ENCODE results near the gene SIGLEC9.
"Not testable (repeated sequence)": the region's sequence is repeated elsewhere in the genome, so short reads cannot be mapped to it uniquely, and the experiment has no call there.

SIGLEC9 gene

DNA sequence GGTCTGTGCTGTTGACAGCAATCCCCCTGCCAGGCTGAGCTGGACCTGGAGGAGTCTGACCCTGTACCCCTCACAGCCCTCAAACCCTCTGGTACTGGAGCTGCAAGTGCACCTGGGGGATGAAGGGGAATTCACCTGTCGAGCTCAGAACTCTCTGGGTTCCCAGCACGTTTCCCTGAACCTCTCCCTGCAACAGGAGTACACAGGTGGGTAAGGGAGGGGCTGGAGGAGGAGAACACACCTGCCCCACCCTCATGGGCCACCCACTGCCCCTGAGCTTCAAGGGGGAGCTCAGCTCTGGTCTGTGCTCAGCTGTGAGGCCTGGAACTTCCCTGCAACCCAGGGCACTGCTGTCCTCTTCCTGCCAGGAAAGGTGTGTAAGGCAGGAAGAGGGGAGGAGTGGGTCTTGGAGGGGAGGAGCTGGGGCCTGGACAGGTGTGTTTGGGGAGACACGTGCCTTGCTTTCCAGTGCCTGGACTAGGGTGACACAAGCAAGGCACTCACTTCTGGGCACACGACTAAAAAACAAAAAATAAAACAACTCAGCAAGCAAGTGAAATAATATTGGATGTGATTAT lies 21.3 kb downstream of the SIGLEC9 start:
- DNase-seq (ENCODE audit: low read depth) = no peak

DNA sequence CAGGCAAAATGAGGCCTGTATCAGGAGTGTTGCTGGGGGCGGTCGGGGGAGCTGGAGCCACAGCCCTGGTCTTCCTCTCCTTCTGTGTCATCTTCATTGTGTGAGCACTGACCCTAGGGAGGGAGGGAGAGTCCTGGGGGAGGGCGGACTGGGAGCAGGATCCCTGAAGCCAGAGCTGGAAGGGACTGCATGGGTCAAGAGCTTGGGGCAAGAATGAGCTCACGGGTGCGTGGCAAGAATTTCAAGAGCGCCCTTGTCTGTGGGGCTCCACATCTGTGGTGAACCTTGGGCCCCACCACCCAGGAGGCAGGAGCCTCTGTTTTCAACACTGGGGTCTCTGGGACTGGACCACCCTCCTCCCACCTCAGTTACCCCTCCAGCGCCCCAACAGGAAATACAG lies 22.0 kb downstream of the SIGLEC9 start:
- DNase-seq (ENCODE audit: low read depth) = no peak

DNA sequence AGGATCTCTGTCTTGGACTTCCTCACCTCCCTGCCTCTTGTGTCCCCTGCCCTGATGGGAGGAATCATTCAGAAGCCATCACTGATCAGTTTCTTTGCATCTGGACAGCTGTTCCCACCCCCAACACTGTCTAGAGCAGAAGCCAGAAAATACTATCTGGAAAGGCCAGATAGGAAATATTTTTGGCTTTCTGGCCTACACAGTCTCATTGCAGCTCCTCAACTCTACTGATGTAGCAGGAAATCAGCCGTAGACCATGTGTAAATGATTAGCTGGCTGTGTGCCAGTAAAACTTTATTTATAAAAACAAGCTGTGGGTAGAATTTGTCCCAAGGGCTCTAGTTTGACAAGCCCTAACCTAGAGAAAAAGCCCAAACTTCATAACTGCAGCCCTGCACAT lies 23.0 kb downstream of the SIGLEC9 start:
- peak; percentile 88 for DNase-seq (ENCODE audit: low read depth)

DNA sequence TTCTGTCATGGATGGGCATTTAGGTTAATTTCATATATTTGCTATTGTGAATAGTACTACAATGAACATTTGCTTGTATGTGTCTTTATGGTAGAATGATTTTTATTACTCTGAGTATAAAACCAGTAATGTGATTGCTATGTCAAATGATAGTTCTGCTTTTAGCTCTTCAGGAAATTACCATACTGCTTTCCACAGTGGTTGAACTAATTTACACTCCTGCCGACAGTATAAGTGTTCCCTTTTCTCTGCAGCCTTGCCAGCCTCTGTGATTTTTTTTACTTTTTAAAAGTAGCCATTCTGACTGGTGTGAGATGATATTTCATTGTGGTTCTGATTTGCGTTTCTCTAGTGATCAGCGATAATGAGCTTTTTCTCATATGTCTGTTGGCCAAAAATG lies 23.9 kb downstream of the SIGLEC9 start:
- no peak for DNase-seq (ENCODE audit: low read depth)

DNA sequence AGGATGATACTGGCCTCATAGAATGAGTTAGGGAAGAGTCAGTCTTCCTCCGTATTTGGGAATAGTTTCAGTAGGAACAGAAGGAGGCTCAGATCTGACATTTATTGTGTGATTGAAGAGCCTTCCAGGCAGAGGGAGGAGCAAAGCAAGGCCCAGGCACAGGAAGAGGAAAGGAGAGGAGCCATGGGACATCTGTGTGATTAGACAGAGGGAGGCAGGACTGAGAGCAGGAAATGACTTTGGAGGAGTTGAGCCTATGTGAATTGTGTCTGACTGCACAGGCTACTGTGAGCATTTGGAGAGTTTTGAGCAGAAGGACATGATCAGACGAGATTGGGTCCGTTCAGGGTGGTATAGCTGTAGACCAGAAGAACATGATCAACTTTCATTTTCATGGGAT lies 25.9 kb downstream of the SIGLEC9 start:
- DNase-seq (ENCODE audit: low read depth) = no peak

DNA sequence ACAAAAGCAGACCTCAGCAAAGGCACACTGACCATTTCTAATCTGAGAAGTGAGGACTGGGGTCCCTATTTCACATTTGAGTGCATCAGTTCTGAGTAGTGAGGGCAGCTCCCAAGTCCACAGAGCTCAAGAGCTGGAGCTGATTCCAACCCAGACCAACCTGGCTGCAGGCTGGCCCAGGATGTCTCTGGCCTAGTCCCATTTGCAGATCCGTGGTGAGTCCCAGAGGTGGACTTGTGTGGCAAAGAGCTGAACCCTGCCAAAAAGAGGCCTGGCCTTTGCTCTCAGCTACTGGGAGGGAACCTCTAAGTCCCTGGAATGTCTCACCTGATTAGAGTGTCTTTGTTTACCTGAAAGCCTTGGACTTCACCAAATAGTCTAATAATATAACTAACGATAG lies 32.0 kb downstream of the SIGLEC9 start:
- DNase-seq (ENCODE audit: low read depth) = no peak

DNA sequence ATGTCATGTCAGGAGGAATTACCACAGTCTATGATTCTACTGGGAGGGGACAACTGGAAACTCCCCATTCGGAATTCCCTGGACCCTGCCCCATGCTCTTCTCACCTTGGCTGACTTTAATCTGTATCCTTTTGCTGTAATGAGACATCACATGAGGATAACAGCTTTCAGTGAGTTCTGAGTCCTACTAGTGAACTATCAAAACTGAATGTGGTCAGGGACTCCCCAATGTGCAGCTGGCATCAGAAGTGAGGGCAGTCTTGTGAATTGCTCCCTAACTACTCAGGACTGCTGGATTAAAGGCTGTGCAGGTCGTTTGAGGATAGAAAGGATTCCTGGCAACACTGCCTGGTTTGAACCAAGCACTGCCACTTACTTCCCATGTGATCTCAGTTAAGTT lies 32.6 kb downstream of the SIGLEC9 start:
- DNase-seq (ENCODE audit: low read depth) = no peak

DNA sequence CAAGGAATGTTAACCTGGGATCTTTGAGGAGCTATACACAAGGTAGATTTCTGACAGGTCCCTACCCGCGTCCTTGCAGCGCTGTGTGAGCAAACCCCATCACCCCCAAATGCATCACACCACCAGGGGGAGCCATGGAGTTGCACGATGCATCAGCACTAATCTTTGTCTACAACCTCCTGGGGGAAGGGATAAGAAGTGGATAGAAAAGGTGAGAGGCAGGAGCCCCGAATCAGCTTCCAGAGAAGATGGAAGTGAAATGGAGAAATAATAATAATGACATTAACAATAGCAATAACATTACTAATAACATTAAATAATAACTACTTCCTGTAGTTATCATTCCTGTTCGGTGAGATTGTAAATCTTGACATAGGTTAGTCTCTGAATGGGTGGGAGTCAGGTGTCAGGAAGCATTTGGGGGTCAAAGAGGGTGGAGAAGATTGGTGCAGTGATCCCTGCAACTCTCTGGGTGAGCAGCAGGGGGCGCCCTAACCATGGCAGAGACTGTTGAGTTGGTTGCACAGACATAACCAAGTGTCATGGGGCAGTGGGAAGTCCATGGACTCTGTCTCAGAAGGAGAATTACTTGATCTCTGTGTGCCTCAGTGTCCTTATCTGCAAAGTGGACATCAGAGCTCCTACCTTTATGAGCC lies 33.9 kb downstream of the SIGLEC9 start:
- DNase-seq (ENCODE audit: low read depth) = no peak

DNA sequence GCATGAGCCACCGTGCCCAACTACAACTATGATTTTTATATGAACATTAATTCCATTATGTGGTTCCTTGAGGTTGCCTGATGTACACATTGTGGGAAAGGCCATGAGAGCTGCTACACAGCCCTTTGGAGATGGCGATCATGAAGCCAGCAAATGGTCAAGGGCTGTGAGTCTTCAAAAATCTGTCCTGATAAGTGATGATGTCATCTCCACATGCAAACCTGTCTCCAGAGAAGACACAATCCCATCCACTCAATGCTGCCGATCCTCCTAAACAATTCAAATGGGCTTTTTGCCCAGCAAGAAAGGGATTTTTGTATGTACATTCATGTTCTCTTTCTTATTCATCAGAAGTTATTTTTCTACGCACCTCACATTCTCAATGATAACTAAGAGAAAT lies 35.0 kb downstream of the SIGLEC9 start:
- no peak for DNase-seq (ENCODE audit: low read depth)

DNA sequence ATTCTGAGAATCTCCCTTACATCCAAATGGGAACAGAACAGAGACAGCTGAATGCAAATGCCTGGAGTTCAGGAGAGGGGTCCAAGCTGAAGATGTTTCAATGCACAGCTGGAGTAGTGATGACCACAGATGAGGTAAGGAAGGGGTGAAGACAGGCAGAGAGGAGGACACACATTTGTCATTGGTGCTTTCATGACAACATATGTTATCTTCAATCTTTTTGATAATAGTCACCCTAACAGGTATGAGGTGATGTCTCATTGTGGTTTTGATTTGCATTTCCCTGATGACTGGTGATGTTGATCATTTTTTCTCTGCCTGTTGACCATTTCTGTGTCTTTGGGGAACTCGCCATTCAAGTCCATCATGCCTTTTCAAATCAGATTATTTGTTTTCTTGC lies 36.6 kb downstream of the SIGLEC9 start:
- no peak for DNase-seq (ENCODE audit: low read depth)

DNA sequence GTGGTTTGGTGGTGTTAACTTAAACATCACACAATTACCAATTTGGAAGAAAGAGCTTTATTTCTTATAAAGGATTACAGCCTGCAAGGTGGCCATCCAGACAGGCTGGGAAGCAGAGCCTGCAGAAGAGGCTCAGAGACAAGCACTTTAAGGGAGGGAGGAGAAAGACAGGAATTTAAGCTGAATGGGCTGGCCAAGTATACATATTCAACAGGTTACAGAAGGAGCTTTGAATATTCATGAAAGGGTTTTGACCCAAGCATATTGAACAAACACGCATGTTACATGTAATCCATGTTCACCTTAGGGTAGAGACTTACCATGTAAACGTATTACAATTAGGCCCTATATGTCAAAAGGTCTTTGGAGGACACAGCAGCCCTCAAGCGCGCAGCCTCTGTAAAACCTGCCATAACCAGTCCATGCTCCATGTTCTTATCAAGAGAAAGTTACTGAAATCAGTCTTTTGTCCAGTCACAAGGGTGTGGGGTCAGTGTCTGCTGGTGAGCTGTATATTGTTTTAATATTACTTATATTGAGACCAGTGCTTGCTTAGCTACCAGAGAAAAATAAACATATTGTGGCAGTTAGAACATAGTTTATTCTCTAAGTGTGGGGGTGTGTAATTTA lies 37.3 kb downstream of the SIGLEC9 start:
- no peak for DNase-seq (ENCODE audit: low read depth)

DNA sequence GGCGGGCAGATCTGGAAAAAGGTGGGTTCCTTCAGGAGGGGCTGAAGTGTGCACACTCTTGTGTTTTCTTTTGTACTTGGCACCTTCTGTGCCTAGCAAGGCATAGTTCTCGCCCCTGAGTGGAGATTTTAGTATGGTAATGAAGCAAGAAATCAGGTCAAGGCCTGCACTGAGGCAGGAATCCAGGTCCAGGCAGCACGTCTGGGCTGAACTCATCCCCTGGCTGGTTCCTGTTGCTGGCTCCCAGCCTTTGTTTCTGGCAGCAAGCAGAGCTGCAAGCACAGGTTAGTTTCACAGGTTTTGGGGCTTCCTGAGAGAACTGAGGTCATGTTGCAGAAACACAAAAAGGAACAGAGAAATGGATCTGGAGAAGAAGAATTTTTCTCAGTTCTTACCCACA lies 38.6 kb downstream of the SIGLEC9 start:
- DNase-seq (ENCODE audit: low read depth) = no peak

DNA sequence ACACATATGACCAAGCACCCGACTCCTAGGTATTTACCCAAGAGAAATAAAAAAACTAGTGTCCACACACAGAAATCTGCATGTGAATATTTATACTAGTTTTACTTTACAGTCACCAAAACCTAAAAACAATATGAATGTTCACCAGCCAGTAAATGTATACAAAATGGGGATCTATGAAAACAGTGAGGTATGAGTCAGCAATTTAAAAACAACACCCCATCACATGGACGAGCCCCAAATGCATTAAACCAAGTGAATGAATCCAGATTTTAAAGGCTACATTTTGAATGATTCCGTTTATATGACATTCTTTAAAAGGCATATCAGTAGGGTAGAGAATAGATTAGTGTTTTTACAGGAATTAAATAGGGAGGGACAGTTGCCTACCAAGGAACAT lies 39.5 kb downstream of the SIGLEC9 start:
- no peak for DNase-seq (ENCODE audit: low read depth)

DNA sequence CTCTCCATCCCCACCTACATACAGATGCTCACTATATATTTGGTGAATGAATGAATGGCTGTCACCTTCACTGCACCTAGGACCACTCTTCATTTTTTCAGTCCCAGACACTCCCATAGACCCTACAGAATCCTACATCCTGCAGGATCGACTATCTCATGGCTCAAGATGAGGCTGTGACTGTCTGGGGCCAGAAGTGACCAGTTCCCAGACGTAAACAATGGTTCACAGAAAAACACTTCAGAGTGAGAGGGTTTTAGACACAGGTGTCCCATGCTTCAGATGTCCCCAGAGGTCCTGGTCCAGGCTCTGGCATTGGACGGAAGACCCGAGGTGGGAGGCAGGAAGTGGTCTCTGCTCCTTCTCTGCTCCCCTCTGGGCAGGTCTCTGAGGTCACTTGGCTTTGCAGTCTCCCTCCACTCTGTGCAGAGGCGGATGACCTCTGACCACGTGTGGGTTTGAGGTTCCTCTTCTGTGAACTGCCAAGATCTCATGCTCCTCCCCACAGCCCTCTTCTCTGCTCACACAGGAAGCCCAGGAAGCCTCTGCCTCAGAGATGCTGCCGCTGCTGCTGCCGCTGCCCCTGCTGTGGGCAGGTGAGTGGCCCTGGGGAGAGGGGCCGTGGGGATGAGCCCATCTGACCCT lies 42.3 kb downstream of the SIGLEC9 start:
- DNase-seq (ENCODE audit: low read depth) = peak; percentile 85

DNA sequence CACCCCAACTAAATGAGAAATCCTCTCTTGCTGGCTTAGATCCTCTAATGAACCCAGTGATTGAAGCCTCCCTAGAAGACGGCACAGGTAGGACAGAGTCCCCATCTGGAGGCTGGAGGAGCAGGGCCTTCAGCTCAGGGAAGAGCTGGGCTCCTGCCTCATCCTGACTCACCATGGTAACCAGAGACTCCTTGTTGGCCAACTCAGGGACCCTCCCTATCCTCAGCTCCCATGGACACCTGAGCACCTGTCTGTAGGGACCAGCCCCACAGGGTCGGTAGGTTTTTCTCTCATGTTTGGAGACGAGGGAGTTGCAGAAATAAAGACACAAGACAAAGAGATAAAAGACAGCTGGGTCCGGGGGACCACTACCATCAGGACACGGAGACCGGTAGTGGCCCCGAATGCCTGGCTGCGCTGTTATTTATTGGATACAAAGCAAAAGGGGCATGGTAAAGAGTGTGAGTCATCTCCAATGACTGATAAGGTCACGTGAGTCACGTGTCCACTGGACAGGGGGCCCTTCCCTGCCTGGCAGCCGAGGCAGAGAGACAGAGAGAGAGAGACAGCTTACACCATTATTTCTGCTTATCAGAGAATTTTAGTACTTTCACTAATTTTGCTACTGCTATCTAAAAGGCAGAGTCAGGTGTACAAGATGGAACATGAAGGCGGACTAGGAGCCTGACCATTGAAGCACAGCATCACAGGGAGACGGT lies 44.0 kb downstream of the SIGLEC9 start:
- DNase-seq (ENCODE audit: low read depth) = no peak

DNA sequence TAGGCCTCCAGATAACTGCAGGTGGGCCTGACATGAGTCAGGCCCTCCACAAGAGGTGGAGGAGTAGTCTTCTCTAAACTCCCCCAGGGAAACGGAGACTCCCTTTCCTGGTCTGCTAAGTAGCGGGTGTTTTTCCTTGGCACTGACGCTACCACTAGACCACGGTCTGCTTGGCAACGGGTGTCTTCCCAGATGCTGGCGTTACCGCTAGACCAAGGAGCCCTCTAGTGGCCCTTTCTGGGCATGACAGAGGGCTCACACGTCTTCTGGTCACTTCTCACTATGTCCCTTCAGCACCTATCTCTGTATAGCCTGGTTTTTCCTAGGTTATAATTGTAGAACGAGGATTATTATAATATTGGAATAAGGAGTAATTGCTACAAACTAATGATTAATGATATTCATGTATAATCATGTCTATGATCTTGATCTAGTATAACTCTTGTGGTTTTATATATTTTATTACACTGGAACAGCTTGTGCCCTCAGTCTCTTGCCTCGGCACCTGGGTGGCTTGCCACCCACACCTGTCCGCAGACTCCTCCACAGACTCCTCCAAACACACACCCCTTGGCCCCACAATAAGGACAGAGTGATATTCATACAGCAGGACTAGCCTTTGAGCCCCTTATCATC lies 44.7 kb downstream of the SIGLEC9 start:
- not testable (repeated sequence) for DNase-seq (ENCODE audit: low read depth)

DNA sequence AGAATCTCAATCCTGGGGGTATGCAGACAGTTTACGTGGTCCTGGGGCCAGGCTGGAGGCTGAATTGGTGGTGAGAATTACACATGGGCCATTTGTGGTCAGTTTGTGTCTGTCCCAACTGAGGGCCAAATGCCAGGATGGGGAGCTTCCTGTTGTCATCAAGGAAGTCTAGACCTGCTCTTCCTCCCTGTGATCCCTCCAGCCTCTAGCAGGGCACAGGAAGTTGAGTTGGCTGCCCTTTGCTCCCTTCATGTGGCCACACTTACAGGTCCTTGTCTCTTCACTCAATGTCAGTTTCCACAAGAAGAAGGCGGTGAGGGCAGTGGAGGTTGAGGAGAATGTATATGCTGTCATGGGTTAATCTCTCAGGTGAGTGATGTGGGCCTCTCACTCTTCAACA lies 47.5 kb downstream of the SIGLEC9 start:
- DNase-seq (ENCODE audit: low read depth) = no peak

DNA sequence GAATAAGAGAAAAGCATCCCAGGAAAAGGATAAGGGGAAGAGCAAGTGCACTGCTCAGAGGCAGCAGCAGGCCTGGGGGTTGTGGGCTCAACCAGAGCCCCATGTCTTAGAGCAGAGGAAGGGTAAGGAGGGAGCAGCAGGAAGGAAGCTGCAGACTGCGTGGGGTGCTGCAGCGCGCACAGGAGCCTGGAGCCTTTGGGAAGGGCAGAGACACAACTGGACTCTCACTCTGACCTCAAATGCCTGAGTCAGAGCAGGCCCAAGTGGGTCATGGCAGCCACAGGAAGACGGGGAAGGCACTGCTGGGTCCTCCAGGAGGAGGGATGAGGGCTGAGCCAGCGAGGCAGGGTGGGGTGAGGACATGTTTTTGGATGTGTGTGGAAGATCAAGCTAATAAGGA lies 49.0 kb downstream of the SIGLEC9 start:
- DNase-seq (ENCODE audit: low read depth) = no peak

DNA sequence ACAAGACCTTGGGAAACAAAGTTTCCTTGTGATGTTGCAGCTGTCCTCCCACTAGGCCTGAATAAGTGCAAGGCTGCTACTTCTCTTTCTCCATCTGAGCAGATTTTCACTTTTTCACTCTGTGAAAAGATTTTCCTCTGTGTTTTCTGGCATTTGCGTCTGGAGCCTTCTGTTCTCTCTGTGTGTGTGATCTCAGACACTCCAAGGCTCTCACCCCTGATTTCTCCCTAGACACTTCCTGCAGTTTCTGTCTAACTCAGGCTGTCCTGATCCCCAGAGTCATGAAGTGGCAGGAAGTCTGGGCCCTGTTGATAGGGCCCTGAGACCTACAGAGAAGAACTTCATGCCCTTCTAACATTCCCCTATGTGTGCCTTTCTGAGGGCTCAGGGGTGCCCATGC lies 54.5 kb downstream of the SIGLEC9 start:
- DNase-seq (ENCODE audit: low read depth) = peak; percentile 80

All from CMK (cell line).